ENCODE measurements around the gene MGAM2.

GRCh38 chr7:142196066-142196840 lies 84.7 kb downstream of the MGAM2 start:
- TF ChIP-seq, protein P1, sequence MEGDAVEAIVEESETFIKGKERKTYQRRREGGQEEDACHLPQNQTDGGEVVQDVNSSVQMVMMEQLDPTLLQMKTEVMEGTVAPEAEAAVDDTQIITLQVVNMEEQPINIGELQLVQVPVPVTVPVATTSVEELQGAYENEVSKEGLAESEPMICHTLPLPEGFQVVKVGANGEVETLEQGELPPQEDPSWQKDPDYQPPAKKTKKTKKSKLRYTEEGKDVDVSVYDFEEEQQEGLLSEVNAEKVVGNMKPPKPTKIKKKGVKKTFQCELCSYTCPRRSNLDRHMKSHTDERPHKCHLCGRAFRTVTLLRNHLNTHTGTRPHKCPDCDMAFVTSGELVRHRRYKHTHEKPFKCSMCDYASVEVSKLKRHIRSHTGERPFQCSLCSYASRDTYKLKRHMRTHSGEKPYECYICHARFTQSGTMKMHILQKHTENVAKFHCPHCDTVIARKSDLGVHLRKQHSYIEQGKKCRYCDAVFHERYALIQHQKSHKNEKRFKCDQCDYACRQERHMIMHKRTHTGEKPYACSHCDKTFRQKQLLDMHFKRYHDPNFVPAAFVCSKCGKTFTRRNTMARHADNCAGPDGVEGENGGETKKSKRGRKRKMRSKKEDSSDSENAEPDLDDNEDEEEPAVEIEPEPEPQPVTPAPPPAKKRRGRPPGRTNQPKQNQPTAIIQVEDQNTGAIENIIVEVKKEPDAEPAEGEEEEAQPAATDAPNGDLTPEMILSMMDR (conservative IDR thresholded peaks at IDR 0.05), result no peak
- TF ChIP-seq ZFX (IDR thresholded peaks at IDR 0.05), result no peak
